Left renal pelvis (tissue), 4 donors: ENCODE measurements around the gene ZNF581. TPM values are rescaled to one million over a fixed set of nuclear protein-coding genes. Genes with fewer than 3 reads are reported as not detected.

Source experiments
- DNase-seq, 4 donors: peaks; one replicate each; pipeline ENCODE4 v3.0.0-alpha.2; 2013; ENCODE audit warnings: low read depth in 4 of 4, low spot score in 3 of 4
- polyA plus RNA-seq, 4 donors: library from polyadenylated mRNA; unstranded; fragments of 120-200 nt; gene quantifications; one replicate each; pipeline ENCODE4 v1.2.1, GENCODE V29; 2013; ENCODE audit not compliant: insufficient read length in 4 of 4

Gene ZNF581
- polyA plus RNA-seq, 4 donors, result 19.1 to 32.4 (median 23.7) TPM

GRCh38 chr19:55624109-55625003 is 19.1 kb upstream of the ZNF581 start, which contains the start of gene ZNF784:
ZNF784 (minus strand) TSS chr19:55624566; CDS start chr19:55624561, 5 bp downstream.
- DNase-seq, result peak in 3 of 4 donors; percentile 84 to 90 (median 89)

GRCh38 chr19:55625004-55625326 is 18.5 kb upstream of the ZNF581 start:
- DNase-seq, result no peak

- no peak for DNase-seq
Measured at GRCh38 chr19:55626350-55626749, 17.1 kb upstream of the ZNF581 start.

GRCh38 chr19:55632463-55632834 is 11.0 kb upstream of the ZNF581 start:
- peak; percentile 75 to 83 (median 83) for DNase-seq

- DNase-seq, result no peak
Measured at GRCh38 chr19:55633861-55634260, 9.6 kb upstream of the ZNF581 start.

GRCh38 chr19:55635334-55635717 is 8.1 kb upstream of the ZNF581 start:
- DNase-seq, result no peak

GRCh38 chr19:55635856-55636440 is 7.5 kb upstream of the ZNF581 start:
- no peak for DNase-seq

- no peak for DNase-seq
Measured at GRCh38 chr19:55636723-55637122, 6.7 kb upstream of the ZNF581 start.

- no peak for DNase-seq
Measured at GRCh38 chr19:55637534-55637933, 5.9 kb upstream of the ZNF581 start.

- DNase-seq, result no peak
Measured at GRCh38 chr19:55638864-55639359, 4.5 kb upstream of the ZNF581 start.

GRCh38 chr19:55640043-55640576 is 3.3 kb upstream of the ZNF581 start:
- DNase-seq, result no peak

GRCh38 chr19:55640577-55641425 is 2.6 kb upstream of the ZNF581 start, which contains the start of gene ZNF580:
ZNF580 (plus strand) TSS chr19:55641002; CDS start chr19:55642509, 1,507 bp downstream.
- DNase-seq, result no peak

- DNase-seq, result no peak
Measured at GRCh38 chr19:55641426-55642152, 1.9 kb upstream of the ZNF581 start.

- no peak for DNase-seq
Measured at GRCh38 chr19:55642153-55643002, 1.1 kb upstream of the ZNF581 start.

- no peak for DNase-seq
Measured at GRCh38 chr19:55643887-55644176, 383 bp downstream of the ZNF581 start.

GRCh38 chr19:55644191-55644833 is 863 bp downstream of the ZNF581 start:
- DNase-seq, result no peak

GRCh38 chr19:55644842-55645511 is 1.5 kb downstream of the ZNF581 start:
- DNase-seq, result no peak

GRCh38 chr19:55645512-55645881 is 2.0 kb downstream of the ZNF581 start:
- no peak for DNase-seq
